ENCODE measurements around the gene EGFL7. TPM values are rescaled to one million over a fixed set of nuclear protein-coding genes. Genes with fewer than 3 reads are reported as not detected.

Gene EGFL7
- 13.0 TPM for polyA plus RNA-seq (2013, experiment 1 of 2; ENCODE audit: insufficient read length)
- polyA plus RNA-seq (2013, experiment 2 of 2; ENCODE audit: insufficient read length), result 11.4 TPM

DNA sequence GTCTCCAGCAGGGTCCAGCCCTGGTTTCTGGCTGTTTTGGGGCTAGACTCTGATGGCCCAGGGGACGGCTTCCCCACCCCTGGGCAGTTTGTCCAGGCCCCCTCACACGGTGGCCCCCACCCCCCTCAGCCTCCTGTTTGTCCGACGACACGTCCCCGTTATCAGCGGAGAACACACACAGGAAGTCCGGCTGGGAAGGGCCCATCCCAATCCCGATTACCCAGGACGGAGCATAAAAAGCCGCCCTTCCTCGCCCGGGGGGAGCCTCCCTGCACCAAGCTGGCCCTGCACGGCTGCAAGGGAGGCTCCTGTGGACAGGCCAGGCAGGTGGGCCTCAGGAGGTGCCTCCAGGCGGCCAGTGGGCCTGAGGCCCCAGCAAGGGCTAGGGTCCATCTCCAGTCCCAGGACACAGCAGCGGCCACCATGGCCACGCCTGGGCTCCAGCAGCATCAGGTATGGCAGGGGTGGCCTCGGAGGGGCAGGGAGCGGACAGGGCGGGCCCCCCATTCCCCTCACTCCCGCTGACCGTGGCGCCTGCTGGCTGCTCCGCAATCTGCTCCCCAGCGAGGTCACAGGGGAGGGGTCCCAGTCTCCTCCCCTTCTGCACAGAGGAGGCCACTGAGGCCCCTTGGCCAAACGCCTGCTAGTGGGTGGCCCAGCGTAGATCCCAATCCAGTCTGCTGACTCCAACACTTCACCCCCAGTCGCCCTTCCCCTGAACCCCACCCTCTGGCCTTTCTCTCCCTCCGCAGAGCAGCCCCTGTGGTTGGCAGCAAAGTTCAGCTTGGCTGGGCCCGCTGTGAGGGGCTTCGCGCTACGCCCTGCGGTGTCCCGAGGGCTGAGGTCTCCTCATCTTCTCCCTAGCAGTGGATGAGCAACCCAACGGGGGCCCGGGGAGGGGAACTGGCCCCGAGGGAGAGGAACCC lies at the start of gene EGFL7:
Gene EGFL7, plus strand, starts transcription at position 261 of the 926 bp plus-strand sequence. CDS start 5,367 bp downstream, outside the sequence.
- no peak for DNase-seq

DNA sequence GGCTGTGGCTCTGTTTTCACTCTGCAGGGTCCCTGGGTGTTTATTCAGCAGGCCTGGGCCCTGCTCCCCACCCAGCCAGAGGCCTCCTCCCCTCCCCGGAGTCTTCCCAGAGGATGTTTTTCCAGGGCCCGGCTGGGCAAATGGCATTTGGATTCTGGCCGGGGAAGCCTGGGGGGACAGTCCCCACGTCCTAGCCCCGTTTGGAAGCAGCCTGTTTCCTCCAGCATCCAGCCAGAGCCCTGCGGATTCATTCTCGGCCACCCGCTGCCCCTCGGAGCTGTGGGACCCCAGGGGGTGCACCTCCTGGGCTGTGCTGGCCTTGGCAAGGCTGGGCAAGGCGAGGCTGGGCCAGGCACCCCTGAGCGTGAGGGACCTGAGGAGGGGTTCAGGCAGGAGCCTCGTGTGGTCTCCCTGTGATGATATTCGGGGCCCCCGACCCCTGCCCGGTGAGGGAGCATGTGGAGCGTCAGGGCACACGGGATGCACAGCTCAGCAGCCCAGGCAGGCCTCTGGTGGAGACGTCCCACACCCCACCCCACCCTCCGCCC lies 48.8 kb upstream of the EGFL7 start:
- peak; percentile 27 for DNase-seq

DNA sequence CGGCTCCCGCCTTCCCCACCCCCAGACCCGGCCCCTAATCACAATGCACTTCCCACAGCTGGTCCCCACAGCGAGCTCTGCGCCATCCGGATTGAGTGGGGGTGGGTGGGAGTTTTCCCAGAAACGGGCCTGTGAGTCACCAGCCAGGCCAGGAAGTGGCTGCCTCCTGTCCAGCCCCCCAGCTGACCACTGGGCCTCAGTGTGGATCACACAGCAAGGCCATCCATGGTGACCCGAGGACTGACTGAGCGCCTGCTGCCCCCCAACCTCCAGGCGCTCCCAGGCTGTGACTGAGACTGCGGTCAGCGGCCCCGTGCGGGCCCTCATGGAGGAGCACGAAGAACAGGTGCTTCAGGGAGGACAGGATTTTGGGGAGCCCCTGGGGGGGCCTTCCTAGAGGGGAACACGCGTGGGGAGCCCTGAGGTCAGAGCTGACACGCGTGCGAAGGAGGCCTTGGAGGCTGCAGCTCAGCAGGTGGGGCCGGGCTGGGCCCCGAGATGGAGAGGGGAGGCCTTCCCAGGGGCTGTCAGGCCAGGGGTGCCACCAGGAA lies 48.3 kb upstream of the EGFL7 start:
- peak; percentile 68 for DNase-seq

DNA sequence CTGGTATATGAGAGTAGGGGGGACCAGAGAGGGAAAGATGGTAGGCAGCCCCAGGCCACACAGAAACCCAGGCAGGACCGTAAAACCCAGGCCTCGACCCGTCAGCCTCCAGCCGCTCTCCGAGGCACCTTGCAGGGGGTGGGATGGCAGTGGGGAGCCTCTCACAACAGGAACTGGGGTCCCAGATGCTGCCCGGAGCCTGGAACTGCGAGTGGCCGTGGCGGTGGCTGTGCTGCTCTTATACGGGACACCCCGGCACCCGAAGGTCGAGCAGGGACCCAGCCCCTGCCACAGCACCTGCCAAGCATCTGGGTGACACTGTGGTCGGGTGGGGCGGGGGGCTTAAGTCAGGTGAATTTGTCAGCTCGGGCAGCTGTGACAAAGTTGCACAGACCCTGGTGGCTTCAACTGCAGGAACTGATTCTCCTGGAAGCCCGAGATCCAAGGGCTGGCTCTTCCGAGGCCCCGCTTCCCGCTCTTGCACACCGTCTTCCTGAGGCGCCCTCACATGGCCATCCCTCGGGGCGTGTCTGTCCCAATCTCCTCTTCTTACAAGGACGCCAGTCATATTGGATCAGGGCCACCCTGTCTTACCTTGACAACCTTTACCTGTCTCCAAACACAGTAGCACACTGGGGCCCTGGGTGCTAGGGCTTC lies 47.6 kb upstream of the EGFL7 start:
- no peak for DNase-seq

DNA sequence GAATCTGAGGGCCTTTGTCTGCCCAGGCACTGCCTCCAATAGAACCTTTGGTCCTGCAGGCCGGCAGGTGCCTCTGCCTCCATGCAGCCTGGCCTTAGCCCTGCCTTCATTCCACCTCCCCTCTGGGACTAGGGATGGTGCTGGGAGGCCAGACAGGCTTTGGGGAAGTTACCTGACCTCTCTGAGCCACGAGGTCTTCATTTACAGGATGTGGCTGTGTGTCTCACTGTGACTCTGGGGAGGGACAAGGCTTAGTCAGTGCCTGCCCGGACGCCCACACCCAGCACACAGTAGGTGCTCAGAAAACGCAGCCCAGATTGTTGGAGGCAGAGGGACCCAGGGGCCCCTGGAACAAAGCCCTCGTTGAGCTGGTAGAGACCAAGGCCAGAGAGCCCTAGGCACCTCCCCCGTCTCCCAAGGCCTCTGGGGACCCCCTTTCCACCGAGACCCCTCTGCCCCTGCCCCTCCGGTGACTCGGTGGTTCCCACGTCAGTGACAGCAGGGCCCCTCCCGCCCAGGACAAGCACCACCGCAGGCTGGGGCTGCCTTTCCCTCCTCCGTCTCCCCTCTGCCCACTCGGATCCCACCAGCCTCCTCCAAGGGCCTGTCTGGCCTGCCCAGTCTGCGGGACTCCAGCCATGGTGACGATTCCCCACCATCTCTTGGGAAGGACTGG lies 46.9 kb upstream of the EGFL7 start:
- no peak for DNase-seq

DNA sequence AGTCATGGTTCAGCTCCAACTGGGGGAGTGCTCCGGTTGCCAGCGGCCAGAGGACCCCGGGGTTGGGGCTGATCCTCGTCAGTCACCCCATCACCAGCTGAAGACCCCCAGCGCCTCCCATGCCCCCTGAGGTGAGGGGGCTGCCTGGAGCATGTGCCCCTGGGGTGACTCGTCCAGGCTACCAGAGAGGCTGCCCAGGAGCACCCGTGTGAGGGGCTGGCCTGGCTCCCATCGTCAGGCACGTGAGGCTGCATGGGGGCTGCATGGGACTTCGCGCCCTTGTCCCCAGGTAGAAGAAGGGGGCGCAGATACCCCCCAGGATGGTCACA lies 46.4 kb upstream of the EGFL7 start:
- no peak for DNase-seq

DNA sequence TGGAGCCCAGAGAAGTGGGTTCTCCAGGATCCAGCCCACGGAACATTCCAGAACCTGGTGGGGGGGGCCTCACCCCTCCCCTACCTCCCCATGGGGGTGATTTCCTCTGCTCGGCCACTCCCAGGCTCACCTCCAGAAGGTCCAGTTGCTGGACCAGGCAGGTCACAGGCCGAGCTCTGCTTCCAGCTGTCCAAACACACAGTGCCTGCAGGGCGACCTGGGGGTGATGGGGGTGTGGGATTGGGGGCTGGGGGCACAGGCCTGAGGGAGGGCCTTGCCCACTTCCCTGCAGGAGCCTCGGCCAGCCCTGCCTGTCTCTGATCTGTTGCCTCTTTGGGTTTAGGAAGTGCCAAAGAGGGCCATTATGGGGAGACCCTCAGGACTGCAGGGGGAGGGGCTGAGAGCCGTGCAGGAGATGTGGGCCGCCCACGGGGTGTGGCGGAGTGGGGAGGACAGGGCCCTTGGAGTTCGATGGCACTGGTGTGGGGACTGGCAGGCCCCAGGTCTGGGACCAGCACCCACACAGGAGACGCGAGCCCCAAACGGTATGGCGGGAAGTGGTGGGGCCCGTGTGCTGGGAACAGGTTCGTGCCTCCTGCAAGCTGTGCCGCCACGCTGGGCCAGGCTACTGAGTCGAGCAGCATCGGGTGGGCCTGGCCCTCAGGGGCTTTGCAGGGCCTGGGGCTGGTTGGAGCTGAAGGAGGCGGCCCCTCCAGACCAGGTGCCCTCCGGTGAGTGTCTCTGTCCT lies 45.6 kb upstream of the EGFL7 start:
- no peak for DNase-seq

DNA sequence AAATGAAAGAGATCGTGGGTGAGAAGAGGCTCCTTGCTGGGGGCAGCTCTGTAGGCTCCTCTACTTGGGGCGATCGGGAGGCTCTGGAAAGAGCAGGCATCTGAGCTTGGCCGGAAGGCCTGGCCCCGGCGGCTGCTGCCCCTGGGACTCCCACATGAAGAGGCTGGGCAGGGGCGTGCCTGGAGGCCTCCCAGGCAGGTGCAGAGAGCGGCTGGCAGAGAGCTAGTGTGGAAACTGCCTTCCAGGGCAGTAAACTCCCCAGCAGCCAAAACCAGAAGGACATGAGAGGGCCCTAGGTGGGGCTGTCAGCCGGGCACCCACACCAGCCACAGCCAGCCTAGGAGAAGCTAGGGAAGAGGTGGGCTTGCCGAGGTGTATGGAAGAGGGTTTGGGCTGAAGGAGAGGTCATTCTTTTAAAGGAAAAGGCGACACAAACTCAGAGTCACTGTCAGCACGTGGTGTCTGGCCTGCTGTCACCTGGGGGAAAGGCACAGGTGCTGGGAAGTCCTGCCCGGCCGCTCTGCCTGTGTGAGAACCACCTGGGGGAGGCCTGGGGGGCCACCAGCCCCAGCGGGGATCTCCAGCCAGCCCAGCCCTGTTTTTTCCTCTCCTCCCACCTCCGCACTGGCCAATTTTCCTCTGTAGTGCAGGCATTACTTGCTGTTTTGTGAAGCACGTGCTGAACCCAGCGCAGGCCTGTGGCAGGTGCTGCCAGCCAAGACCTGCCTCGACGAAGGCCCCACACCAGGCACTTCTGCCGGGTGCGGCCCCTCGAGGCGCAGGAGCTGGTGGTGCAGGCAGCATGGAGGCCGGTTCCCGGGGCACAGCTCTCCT lies 44.8 kb upstream of the EGFL7 start:
- no peak for DNase-seq

DNA sequence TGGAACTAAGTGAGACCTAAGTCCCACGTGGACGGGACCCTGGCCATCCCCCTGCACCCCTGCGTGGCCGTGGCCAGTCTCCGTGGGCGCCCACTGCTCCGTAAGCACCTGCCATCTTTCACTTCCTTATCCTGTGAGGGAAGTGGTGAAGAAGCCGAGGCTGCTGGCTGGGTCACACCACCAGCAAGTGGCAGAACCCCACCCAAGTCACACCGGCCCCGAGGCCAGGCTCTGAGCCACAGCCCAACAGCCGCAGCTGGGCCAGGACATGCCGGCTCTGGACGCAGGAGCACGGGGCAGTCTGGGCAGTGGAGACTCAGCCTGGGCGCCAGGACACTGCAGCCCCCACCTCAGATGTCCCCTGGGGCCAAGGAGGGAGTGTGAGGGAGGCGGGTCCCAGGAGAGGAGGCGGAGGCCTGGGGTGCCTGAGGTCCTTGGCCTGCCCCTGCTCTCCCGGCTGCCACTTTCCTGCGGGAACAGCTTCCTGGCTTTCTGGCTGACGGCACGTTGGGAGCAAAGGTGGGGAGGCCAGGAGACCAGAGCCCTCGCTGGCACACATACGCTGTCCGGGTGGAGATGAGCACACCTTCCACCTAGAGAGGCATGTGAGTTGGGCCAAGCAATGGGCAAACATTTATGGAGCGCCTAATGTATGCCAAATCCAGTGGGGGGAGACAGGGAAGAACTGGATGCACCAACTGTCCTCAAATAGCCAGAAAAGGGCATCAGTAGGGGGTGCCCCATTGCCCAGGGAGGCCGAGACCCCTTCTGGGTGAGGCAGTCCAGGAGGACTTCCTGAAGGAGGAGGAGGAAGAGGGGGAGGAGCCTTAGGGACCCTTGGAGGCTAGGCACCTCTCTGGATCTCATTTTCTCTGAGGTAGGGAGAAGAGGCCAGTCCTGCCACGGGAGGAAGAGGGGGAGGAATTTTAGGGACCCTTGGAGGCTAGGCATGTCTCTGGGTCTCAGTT lies 43.9 kb upstream of the EGFL7 start:
- no peak for DNase-seq

DNA sequence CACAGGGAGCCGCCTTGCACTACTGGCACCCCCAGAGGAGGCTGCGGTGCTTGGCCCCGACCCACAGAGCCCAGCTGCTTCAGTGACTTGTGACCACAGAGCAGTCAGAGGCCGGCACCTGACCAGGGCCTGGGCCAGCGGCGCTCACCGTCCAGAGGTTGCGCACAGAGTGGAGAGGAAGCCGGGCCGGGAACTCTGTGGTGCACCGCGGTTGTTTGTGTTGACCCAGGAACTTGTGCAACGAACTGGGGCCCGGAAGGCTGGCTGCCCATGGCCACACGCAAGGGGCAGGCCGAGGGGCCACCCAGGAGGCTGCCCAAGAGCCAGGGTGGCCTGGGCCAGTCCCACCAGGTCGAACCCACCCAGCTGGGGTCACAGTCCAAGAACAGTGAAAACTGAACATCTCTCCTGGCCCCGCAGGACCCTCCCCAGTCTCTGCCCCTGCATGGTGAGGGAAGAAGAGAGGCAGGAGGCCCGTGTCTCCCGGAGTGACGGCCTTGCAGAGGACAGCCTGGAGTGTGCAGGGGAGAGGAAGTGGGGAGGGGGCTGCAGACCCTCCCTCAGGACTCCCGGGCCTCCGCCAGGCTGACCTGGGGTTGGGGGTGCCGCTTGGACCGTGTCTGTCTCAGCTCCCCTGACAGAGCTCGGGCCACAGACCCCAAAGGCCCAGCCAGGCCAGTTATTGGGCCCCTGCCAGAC lies 42.8 kb upstream of the EGFL7 start:
- DNase-seq, result no peak

DNA sequence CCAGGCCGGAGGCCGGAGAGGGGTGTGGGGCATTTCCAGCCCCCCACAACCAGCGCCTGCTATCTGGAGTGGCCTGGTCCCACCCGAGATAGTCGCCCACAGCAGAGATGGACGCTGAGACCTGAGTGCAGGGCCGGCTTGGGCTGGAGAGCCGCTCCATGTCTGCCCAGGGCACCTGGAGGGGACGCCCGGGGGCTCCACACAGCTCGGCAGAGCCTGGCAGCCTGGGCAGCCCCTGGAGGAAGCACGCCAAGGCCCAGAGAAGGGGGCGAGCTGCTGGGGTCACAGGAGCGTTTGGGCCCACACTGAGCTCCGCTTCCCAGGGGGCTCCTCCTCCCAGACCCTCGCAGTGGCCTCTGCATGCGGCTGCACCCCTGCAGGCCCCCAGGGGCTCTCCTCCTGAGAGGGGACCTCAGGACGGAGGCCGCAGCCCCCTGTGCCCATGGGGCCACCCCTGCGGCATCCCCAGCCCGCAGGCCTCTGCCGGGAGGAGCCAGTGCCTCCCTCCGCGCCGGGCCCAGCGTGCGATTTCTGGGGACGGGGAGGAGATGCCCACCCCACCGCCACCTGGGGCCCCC lies 42.2 kb upstream of the EGFL7 start:
- DNase-seq, result no peak

DNA sequence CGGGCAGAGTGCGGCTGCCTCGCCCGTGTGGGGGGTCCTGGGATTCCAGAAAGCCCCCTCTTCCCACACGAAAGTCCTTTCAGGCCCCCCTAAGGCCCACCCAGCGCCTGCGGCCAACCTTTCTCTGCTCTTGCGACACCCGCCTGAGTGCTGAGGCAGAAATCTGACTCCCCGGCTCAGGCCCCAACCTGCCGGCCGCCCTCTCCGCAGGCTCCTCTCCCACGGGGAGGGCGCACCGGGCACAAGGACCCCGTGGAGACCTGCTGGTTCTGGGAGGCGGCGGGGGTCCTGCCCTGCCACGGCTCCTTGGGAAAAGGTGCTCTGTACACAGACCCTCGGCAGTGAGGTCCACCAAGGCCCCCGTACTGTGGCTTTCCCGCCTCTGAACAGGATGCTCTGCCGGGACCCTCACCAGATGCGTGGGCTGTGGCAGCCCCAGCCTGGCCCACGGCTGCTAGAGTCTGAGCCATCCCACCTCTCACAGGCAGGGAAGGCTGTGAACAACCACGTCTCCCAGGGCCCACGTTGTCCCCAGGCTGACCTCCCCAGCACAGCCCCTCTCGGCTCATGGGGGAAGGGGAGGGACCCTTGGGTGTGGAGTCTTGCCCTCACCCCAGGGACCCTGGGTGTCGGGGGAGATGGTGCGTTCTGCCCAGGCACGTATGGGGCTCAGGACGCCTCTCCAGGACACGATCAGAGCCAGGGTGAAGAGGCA lies 41.5 kb upstream of the EGFL7 start:
- DNase-seq, result no peak

DNA sequence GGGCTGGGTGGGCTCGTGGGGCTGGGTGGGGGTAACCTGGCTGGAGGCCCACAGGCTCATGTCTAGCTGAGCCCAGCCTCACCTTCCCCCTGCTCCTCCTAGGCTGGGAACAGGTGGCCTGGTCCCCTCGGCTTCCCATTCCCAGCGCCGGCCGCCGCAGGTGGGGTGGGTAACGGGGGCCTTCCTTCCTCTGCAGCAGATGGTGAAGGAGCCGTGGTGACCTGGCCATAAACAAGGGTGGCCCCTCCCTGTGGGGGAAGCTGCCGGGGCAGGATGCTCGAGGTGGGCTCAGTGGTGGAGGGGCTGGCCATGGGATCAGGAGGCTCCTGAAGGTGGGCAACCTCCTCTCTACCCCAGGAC lies 41.0 kb upstream of the EGFL7 start:
- DNase-seq, result no peak

DNA sequence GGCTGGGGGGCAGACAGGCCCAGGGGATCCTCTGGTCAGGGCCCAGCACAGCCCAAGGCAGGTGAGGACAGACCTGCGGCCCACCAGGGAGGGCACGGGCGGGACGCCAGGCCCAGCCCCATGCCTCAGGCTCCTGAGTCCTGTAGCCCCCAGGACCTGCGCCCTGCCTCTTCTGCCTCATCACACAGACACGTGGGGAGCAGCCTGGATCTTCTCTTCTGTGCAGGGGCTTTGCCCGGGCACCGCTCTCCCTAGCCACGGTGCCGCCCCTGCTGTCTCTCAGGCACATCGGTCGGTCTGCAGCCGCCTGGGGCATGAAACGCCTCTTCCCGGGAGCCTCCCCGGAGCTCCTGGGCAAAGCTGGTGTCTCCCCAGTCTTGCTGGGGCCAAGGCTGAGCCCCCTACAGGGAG lies 40.2 kb upstream of the EGFL7 start:
- no peak for DNase-seq

DNA sequence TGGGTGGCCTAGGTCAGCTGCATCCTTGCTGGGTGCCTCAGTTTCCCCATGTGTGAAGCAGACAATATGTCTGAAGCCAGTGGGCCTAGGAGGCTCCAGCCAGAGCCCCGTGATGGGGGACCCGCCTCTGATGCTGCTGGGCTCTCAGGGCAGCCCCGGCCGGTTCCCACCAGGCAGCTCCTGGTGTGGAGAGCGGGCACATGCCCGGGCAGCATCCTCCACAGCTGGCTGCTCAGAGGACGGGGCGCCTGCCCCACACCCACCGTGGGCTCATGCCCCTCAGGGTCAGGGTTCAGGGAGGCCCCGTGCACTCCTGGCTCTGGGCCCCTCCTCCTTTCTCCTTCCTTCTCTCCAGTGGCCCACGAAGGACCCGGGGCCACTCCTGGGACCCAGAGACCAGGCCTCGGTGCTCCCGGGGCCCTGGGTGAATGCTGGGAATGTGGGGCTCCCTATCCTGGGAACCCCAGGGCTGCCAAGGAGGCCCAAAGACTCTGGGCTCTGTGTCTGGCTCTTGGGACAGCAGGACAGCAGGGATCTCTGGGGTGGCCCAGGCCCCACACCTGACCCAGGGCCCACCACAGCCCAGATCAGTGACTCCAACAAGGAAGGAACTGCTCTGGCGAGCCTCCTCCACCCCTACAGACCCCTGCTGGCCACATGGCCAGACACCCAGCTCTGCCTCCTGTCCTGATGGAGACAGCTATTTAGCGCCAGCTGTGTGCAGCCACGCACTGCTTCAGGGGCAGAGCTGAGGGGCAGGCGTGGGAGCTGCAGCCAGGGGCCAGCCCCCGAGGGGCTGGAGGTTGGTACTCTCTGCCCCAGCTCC lies 39.5 kb upstream of the EGFL7 start:
- DNase-seq, result no peak

DNA sequence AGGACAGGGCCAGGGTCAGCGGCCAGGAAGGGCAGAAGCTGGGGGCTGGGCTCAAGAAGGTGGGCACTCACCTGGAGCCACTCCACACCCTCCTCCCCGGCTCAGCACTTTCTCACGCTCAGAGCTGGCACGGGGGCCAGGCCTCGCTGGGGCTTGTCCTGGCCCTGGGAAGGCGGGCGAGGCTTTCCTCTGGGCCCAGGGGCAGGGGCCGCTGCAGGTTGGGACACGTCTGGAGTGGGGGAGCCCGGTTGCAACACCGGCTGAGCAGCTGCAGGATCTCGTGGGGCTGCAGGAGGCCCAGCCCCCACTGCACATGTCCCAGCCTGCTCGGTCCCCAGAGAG lies 38.9 kb upstream of the EGFL7 start:
- DNase-seq, result no peak
